A375 (cell line): ENCODE measurements around the gene NR2C2. TPM values are rescaled to one million over a fixed set of nuclear protein-coding genes. Genes with fewer than 3 reads are reported as not detected.

Source experiments
- total RNA-seq: library from RNA; depleted of rRNA; stranded (reverse); fragments of >200 nt; shearing (Covaris generic); gene quantifications from 2 replicates; pipeline ENCODE4 v1.2.3, GENCODE V29; 2014; rRNA removed

The NR2C2 gene
- total RNA-seq = 13.0 and 22.3 TPM in 2 replicates

GRCh38 chr3:14947100-14947885 is at the start of gene NR2C2:
TSS of gene NR2C2 (plus strand) at chr3:14947583. CDS start at chr3:15003915, 56,332 bp downstream.

GRCh38 chr3:15064835-15065549 is 117.6 kb downstream of the NR2C2 start, which contains the start of gene MRPS25:
TSS of gene MRPS25 (minus strand) at chr3:15065315. CDS start at chr3:15065194, 121 bp downstream.

Other genes starting within 250 kb of the NR2C2 start
- not detected in 2 replicates for gene FGD5, start 128.6 kb upstream of the NR2C2 start, total RNA-seq
- 34.6 and 37.0 TPM in 2 replicates for gene MRPS25, start 117.7 kb downstream of the NR2C2 start, total RNA-seq
- 17.1 and 17.3 TPM in 2 replicates for gene RBSN, start 151.6 kb downstream of the NR2C2 start, total RNA-seq